Measurements from ENCODE around the gene CUTC. TPM values are rescaled to one million over a fixed set of nuclear protein-coding genes. Genes with fewer than 3 reads are reported as not detected.

The CUTC gene
- polyA plus RNA-seq, 3 donors: 17.3 to 41.9 (median 35.5) TPM

GRCh38 chr10:99777918-99778714 is 46.1 kb downstream of the CUTC start:
- H3K27me3 ChIP-seq (ENCODE audit: control insufficient read depth in 2 of 2, insufficient read depth in 2 of 2, low read length in 2 of 2): no peaks in the 10 kb centered on the region
- intact Hi-C loops (cut with micrococcal nuclease): no loop called here
- no peak overlapping the region for H3K9ac ChIP-seq (ENCODE audit: insufficient read depth, low read length, poor library complexity, severe bottlenecking)
- H3K4me2 ChIP-seq (replicated peaks; ENCODE audit: extremely low read depth, low read length, poor library complexity, severe bottlenecking): no peak overlapping the region
- Mint-ChIP-seq H3K4me3 (no peak overlapping the region), H3K27me3 (ENCODE audit: low read depth in 3 of 3) (no peaks in the 10 kb centered on the region), H3K4me1 (peaks cover 42% of the 10 kb centered on the region), H3K9me3 (peaks cover 0 to 1% (median 0%) of the 10 kb centered on the region in 7 donors), H3K27ac (peak overlapping the region in 4 of 7 donors; percentile 40 to 75 (median 62)), H3K36me3 (no peaks in the 10 kb centered on the region)
- no peaks in the 10 kb centered on the region for H3K36me3 ChIP-seq (replicated peaks in 1 of 2; ENCODE audit: control insufficient read depth in 1 of 2, insufficient read depth in 2 of 2, low read length in 2 of 2)
- no peak for DNase-seq
- no peak overlapping the region for H2AFZ ChIP-seq (ENCODE audit: insufficient read depth, low read depth, low read length, poor library complexity, severe bottlenecking)
- H3K4me3 ChIP-seq (replicated peaks in 1 of 3; ENCODE audit: low read depth in 2 of 3, low read length in 3 of 3): no peak overlapping the region
- TF ChIP-seq, protein P1, sequence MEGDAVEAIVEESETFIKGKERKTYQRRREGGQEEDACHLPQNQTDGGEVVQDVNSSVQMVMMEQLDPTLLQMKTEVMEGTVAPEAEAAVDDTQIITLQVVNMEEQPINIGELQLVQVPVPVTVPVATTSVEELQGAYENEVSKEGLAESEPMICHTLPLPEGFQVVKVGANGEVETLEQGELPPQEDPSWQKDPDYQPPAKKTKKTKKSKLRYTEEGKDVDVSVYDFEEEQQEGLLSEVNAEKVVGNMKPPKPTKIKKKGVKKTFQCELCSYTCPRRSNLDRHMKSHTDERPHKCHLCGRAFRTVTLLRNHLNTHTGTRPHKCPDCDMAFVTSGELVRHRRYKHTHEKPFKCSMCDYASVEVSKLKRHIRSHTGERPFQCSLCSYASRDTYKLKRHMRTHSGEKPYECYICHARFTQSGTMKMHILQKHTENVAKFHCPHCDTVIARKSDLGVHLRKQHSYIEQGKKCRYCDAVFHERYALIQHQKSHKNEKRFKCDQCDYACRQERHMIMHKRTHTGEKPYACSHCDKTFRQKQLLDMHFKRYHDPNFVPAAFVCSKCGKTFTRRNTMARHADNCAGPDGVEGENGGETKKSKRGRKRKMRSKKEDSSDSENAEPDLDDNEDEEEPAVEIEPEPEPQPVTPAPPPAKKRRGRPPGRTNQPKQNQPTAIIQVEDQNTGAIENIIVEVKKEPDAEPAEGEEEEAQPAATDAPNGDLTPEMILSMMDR (IDR thresholded peaks at IDR 0.05): no peak
- no peaks in the 10 kb centered on the region for H3K79me2 ChIP-seq (ENCODE audit: insufficient read depth, low read length)
- no CpG with 5 or more reads among the region's 1 CpG for WGBS (ENCODE audit: insufficient coverage)
- H3K4me1 ChIP-seq (ENCODE audit: control insufficient read depth in 1 of 2, insufficient read depth in 2 of 2, low read length in 2 of 2): peaks cover 30 to 43% of the 10 kb centered on the region in 2 donors
- H3K27ac ChIP-seq (ENCODE audit: low read depth in 1 of 2, low read length in 2 of 2): no peak overlapping the region
- H3K9me3 ChIP-seq (replicated peaks in 1 of 2; ENCODE audit: control insufficient read depth in 1 of 2, insufficient read depth in 1 of 2, low read length in 2 of 2): no peaks in the 10 kb centered on the region
- no peaks in the 10 kb centered on the region for H4K20me1 ChIP-seq (ENCODE audit: insufficient read depth, low read length)

GRCh38 chr10:99779335-99779734 is 47.3 kb downstream of the CUTC start:
- Mint-ChIP-seq H3K27me3 (ENCODE audit: low read depth in 3 of 3) (no peaks in the 10 kb centered on the region), H3K36me3 (no peaks in the 10 kb centered on the region), H3K27ac (peak overlapping the region in 6 of 7 donors; percentile 17 to 87 (median 66)), H3K9me3 (peaks cover 0 to 1% (median 0%) of the 10 kb centered on the region in 7 donors), H3K4me3 (peak overlapping the region; percentile 39 to 42), H3K4me1 (peaks cover 42% of the 10 kb centered on the region)
- H3K4me3 ChIP-seq (replicated peaks in 1 of 3; ENCODE audit: low read depth in 2 of 3, low read length in 3 of 3): peak overlapping the region in 1 of 3 experiments; percentile 44
- H3K79me2 ChIP-seq (ENCODE audit: insufficient read depth, low read length): no peaks in the 10 kb centered on the region
- no peaks in the 10 kb centered on the region for H3K9me3 ChIP-seq (replicated peaks in 1 of 2; ENCODE audit: control insufficient read depth in 1 of 2, insufficient read depth in 1 of 2, low read length in 2 of 2)
- no peaks in the 10 kb centered on the region for H4K20me1 ChIP-seq (ENCODE audit: insufficient read depth, low read length)
- TF ChIP-seq, protein P1 (IDR thresholded peaks at IDR 0.05): no peak
- intact Hi-C loops (cut with micrococcal nuclease): no loop called here
- H3K4me1 ChIP-seq (ENCODE audit: control insufficient read depth in 1 of 2, insufficient read depth in 2 of 2, low read length in 2 of 2): peaks cover 30 to 43% of the 10 kb centered on the region in 2 donors
- no peak overlapping the region for H3K9ac ChIP-seq (ENCODE audit: insufficient read depth, low read length, poor library complexity, severe bottlenecking)
- H3K27ac ChIP-seq (ENCODE audit: low read depth in 1 of 2, low read length in 2 of 2): peak overlapping the region in 1 of 2 donors; percentile 60
- peak overlapping the region; percentile 57 for H3K4me2 ChIP-seq (replicated peaks; ENCODE audit: extremely low read depth, low read length, poor library complexity, severe bottlenecking)
- H3K27me3 ChIP-seq (ENCODE audit: control insufficient read depth in 2 of 2, insufficient read depth in 2 of 2, low read length in 2 of 2): no peaks in the 10 kb centered on the region
- no peaks in the 10 kb centered on the region for H3K36me3 ChIP-seq (replicated peaks in 1 of 2; ENCODE audit: control insufficient read depth in 1 of 2, insufficient read depth in 2 of 2, low read length in 2 of 2)
- no CpG with 5 or more reads among the region's 4 CpGs for WGBS (ENCODE audit: insufficient coverage)
- peak; percentile 21 to 33 (median 25) for DNase-seq
- peak overlapping the region; percentile 57 for H2AFZ ChIP-seq (ENCODE audit: insufficient read depth, low read depth, low read length, poor library complexity, severe bottlenecking)
